NOMO-1 treated with DMSO at 0.1 percent for 48 hours (cell line): ENCODE results near the gene LARP6.
"Not testable (repeated sequence)": the region's sequence is repeated elsewhere in the genome, so short reads cannot be mapped to it uniquely, and the experiment has no call there.

Experiments used
- DNase-seq: peaks from one replicate; lab custom pipeline; 2025; ENCODE audit not compliant: unreplicated experiment; lab: John Stamatoyannopoulos, UW

Gene LARP6

GRCh38 chr15:70853973-70854665 lies at the start of gene LARP6:
LARP6 (minus strand) TSS chr15:70854157; CDS start chr15:70854088, 69 bp downstream.
- no peak for DNase-seq

- DNase-seq, result peak; percentile 22
Observed at GRCh38 chr15:70902107-70902506, 48.1 kb upstream of the LARP6 start.

GRCh38 chr15:70892912-70893560 lies 39.1 kb upstream of the LARP6 start:
- no peak for DNase-seq

- DNase-seq, result peak; percentile 70
Observed at GRCh38 chr15:70892002-70892911, 38.3 kb upstream of the LARP6 start, which contains the start of the genes LRRC49 and THAP10. LRRC49 (plus strand) TSS chr15:70892826; CDS start chr15:70892895, 69 bp downstream. THAP10 (minus strand) TSS chr15:70892433; CDS start chr15:70892272, 161 bp downstream.

GRCh38 chr15:70882361-70882760 lies 28.4 kb upstream of the LARP6 start:
- DNase-seq, result no peak

- no peak for DNase-seq
Observed at GRCh38 chr15:70880781-70881180, 26.8 kb upstream of the LARP6 start.

GRCh38 chr15:70879401-70879800 lies 25.4 kb upstream of the LARP6 start:
- no peak for DNase-seq

GRCh38 chr15:70876683-70877082 lies 22.7 kb upstream of the LARP6 start:
- no peak for DNase-seq

GRCh38 chr15:70876011-70876410 lies 22.1 kb upstream of the LARP6 start:
- DNase-seq, result no peak

- DNase-seq, result no peak
Observed at GRCh38 chr15:70875001-70875782, 21.2 kb upstream of the LARP6 start.

GRCh38 chr15:70873232-70874054 lies 19.5 kb upstream of the LARP6 start:
- DNase-seq, result no peak

GRCh38 chr15:70871490-70871889 lies 17.5 kb upstream of the LARP6 start:
- DNase-seq, result not testable (repeated sequence)

- DNase-seq, result peak; percentile 35
Observed at GRCh38 chr15:70870051-70870450, 16.1 kb upstream of the LARP6 start.

GRCh38 chr15:70869346-70869745 lies 15.4 kb upstream of the LARP6 start:
- DNase-seq, result no peak

GRCh38 chr15:70867911-70868467 lies 14.0 kb upstream of the LARP6 start:
- no peak for DNase-seq

GRCh38 chr15:70866982-70867641 lies 13.2 kb upstream of the LARP6 start:
- DNase-seq, result no peak

GRCh38 chr15:70863450-70864218 lies 9.7 kb upstream of the LARP6 start:
- DNase-seq, result no peak

- no peak for DNase-seq
Observed at GRCh38 chr15:70859998-70860397, 6.0 kb upstream of the LARP6 start.
